ENCODE measurements around the gene AKR1C8.
"Not testable (repeated sequence)": the region's sequence is repeated elsewhere in the genome, so short reads cannot be mapped to it uniquely, and the experiment has no call there.

Gene AKR1C8

DNA sequence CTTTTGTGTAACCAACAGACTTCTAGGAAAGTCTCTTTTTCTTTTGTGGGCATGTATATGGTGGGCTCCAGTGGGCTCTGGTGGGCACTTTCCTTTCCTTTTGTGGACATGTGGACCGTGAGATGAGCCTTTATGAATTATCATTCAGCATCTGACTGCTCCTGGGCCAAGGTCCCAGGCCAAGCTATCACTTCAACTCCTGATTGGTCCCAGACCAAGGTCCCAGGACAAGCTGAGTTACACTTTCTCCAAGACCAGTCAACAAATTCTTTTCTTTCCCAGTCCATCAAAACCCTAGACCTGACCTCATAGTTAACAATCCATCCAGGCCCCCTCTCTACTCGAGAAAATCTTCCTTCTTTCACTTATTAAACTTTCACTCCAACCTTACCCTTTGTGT is 1.0 kb downstream of the AKR1C8 start:
- no peaks in the 10 kb centered on the region for H3K9me3 ChIP-seq (ENCODE audit: severe bottlenecking)
- DNase-seq: no peak
- TF ChIP-seq, protein P1, sequence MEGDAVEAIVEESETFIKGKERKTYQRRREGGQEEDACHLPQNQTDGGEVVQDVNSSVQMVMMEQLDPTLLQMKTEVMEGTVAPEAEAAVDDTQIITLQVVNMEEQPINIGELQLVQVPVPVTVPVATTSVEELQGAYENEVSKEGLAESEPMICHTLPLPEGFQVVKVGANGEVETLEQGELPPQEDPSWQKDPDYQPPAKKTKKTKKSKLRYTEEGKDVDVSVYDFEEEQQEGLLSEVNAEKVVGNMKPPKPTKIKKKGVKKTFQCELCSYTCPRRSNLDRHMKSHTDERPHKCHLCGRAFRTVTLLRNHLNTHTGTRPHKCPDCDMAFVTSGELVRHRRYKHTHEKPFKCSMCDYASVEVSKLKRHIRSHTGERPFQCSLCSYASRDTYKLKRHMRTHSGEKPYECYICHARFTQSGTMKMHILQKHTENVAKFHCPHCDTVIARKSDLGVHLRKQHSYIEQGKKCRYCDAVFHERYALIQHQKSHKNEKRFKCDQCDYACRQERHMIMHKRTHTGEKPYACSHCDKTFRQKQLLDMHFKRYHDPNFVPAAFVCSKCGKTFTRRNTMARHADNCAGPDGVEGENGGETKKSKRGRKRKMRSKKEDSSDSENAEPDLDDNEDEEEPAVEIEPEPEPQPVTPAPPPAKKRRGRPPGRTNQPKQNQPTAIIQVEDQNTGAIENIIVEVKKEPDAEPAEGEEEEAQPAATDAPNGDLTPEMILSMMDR (IDR thresholded peaks at IDR 0.05; ENCODE audit: low read depth, low read length): no peak
- no peaks in the 10 kb centered on the region for H3K36me3 ChIP-seq
- H3K27ac ChIP-seq: no peak overlapping the region
- no peaks in the 10 kb centered on the region for H3K27me3 ChIP-seq (ENCODE audit: insufficient read depth, low read depth, severe bottlenecking)
- no peak overlapping the region for H3K4me3 ChIP-seq (ENCODE audit: low read depth, low read length)

DNA sequence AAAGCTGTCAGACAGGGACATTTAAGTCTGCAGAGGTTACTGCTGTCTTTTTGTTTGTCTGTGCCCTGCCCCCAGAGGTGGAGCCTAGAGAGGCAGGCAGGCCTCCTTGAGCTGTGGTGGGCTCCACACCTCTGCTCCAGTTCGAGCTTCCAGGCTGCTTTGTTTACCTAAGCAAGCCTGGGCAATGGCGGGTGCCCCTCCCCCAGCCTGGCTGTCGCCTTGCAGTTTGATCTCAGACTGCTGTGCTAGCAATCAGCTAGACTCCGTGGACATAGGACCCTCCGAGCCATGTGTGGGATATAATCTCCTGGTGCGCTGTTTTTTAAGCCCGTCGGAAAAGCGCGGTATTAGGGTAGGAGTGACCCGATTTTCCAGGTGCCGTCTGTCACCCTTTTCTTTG is 4.4 kb downstream of the AKR1C8 start:
- H3K9me3 ChIP-seq (ENCODE audit: severe bottlenecking); DNase-seq; H3K36me3 ChIP-seq; H3K4me3 ChIP-seq (ENCODE audit: low read depth, low read length); H3K27ac ChIP-seq; H3K27me3 ChIP-seq (ENCODE audit: insufficient read depth, low read depth, severe bottlenecking): not testable (repeated sequence)

DNA sequence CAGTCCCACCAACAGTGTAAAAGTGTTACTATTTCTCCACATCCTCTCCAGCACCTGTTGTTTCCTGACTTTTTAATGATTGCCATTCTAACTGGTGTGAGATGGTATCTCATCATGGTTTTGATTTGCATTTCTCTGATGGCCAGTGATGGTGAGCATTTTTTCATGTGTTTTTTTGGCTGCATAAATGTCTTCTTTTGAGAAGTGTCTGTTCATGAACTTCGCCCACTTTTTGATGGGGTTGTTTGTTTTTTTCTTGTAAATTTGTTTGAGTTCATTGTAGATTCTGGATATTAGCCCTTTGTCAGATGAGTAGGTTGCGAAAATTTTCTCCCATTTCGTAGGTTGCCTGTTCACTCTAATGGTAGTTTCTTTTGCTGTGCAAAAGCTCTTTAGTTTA is 9.4 kb downstream of the AKR1C8 start:
- H3K36me3 ChIP-seq; DNase-seq; H3K9me3 ChIP-seq (ENCODE audit: severe bottlenecking): not testable (repeated sequence)

DNA sequence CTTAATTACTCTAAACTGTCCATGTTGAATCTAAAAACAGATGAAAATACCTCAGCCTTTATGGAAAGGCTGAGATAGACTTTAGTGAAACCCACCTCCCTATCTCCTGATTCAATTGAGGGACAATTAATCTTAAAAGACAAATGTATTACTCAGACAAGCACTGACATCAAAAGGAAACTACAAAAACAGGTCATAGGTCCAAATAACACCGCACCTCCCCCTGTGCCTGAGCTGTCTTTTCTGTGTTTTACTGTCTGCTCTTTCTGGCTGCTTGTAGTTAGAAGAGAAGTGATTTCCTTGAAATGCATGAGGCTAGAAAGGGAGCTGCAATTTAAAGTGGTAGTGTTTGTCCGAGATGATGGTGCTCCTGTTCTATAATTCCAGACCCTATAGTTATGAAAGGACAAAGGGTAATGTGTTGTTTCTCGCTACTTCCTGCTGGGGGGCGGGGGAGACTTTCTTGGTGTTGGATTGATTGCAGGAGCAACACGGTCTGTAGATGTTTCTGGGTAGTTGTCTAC is 16.0 kb downstream of the AKR1C8 start:
- no peak overlapping the region for H3K27ac ChIP-seq

More for the DNA sequence above, 9.4 kb downstream of the AKR1C8 start:
- H3K27me3 ChIP-seq (ENCODE audit: insufficient read depth, low read depth, severe bottlenecking); H3K27ac ChIP-seq; H3K4me3 ChIP-seq (ENCODE audit: low read depth, low read length): not testable (repeated sequence)

DNA sequence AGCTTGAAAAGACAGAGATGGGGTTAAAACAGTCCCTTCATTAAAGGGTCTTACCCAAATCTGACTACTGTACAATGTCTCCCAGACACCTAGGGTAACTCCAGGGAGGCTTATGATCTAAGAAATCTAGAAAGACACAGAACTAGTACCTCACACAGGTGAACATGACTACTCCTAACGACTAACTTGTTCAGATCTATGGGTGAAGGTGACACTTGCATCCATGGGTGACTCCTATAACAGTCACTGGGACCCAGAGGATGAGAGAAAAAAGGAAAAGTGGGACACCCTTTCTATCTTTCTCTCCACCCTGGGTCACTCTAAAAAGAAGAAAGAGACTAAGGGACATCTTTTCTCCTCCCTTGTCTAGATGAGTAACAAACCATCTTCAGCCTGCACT is 19.2 kb downstream of the AKR1C8 start:
- H3K9me3 ChIP-seq (ENCODE audit: severe bottlenecking): no peaks in the 10 kb centered on the region
- no peaks in the 10 kb centered on the region for H3K36me3 ChIP-seq
- H3K4me3 ChIP-seq (ENCODE audit: low read depth, low read length): no peak overlapping the region
- H3K27me3 ChIP-seq (ENCODE audit: insufficient read depth, low read depth, severe bottlenecking): no peaks in the 10 kb centered on the region
- no peak for DNase-seq
- TF ChIP-seq, protein P1 (IDR thresholded peaks at IDR 0.05; ENCODE audit: low read depth, low read length): no peak
- no peak overlapping the region for H3K27ac ChIP-seq

More for the DNA sequence above, 16.0 kb downstream of the AKR1C8 start:
- Histone ChIP-seq H3K36me3 (no peaks in the 10 kb centered on the region), H3K4me3 (ENCODE audit: low read depth, low read length) (no peak overlapping the region), H3K27me3 (ENCODE audit: insufficient read depth, low read depth, severe bottlenecking) (no peaks in the 10 kb centered on the region), H3K9me3 (ENCODE audit: severe bottlenecking) (no peaks in the 10 kb centered on the region)
- DNase-seq: no peak
- TF ChIP-seq, protein P1 (IDR thresholded peaks at IDR 0.05; ENCODE audit: low read depth, low read length): no peak

DNA sequence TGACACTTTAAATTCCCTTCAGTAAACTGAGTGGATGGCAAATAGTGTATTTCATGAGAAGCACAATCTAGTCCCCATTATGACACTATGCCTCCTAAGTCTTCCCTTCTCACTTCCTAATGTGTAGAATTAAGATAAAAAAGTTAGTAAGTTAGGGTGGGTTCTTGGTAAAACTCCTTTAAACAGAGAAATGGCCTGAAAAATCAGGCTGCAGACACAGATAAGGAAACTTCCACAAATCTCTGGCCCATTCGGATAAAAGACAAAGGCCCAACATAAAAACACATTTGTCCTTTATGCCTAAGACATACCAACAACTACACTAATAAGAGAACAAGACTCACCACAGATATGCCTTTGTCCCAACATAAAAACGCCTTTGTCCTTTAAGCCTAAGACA is 21.5 kb downstream of the AKR1C8 start:
- Histone ChIP-seq H3K9me3 (ENCODE audit: severe bottlenecking) (no peaks in the 10 kb centered on the region), H3K27me3 (ENCODE audit: insufficient read depth, low read depth, severe bottlenecking) (no peaks in the 10 kb centered on the region), H3K27ac (no peak overlapping the region), H3K4me3 (ENCODE audit: low read depth, low read length) (no peak overlapping the region), H3K36me3 (no peaks in the 10 kb centered on the region)
- DNase-seq: no peak
- TF ChIP-seq, protein P1 (IDR thresholded peaks at IDR 0.05; ENCODE audit: low read depth, low read length): no peak

DNA sequence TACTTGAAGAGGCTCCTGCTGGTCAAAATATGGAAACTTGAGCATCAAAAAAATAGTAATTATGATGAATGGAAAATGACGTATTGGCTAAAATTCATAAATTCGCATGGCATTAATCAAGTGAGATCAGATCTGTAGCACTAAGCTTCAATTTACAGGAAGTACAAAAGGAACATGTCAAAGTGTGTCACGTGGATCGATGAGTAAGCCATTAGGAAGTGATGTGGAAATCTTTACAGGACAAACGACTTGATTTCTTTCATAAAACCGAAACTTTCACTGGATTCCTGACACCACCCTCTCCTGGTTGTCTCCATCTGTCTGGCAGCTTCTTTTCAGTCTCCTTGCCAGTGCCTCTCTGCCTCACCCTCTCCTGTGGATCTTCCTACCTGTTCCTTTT is 25.8 kb downstream of the AKR1C8 start:
- DNase-seq: no peak
- no peaks in the 10 kb centered on the region for H3K27me3 ChIP-seq (ENCODE audit: insufficient read depth, low read depth, severe bottlenecking)
- TF ChIP-seq, protein P1 (IDR thresholded peaks at IDR 0.05; ENCODE audit: low read depth, low read length): no peak
- H3K36me3 ChIP-seq: no peaks in the 10 kb centered on the region
- H3K4me3 ChIP-seq (ENCODE audit: low read depth, low read length): no peak overlapping the region
- H3K9me3 ChIP-seq (ENCODE audit: severe bottlenecking): no peaks in the 10 kb centered on the region
- H3K27ac ChIP-seq: no peak overlapping the region
